CD4-positive, alpha-beta T cell (primary cell): Measurements from ENCODE around the gene MYBPHL. TPM values are rescaled to one million over a fixed set of nuclear protein-coding genes. Genes with fewer than 3 reads are reported as not detected.

Experiments
- ATAC-seq: fragments of 200-7000 bp; cut with Tn5 transposase; one replicate; pipeline ENCODE4 v1.10.0; 2022; ENCODE audit warnings: mild to moderate bottlenecking; ENCODE audit not compliant: poor library complexity
- CTCF ChIA-PET: fragments of 350-600 bp; sonication (Branson Sonifier 250); formaldehyde crosslinking; loops from one replicate; lab custom pipeline; 2021; ENCODE audit warnings: antibody characterized with exemption, inconsistent platforms; lab: Charles Lee
- POLR2A ChIA-PET: fragments of 350-600 bp; sonication (Branson Sonifier 250); formaldehyde crosslinking; loops from one replicate; lab custom pipeline; 2021; ENCODE audit warnings: antibody characterized with exemption, inconsistent platforms; lab: Charles Lee
- DNase-seq, 14 experiments: peaks; one replicate each; pipeline ENCODE4 v3.0.0-alpha.2; 2013 to 2020; ENCODE audit warnings: mixed read lengths in 2 of 14
- H3K27ac ChIP-seq, 2 donors: one replicate each; pipeline versions ENCODE4 v1.5.1 to v1.7.0; 2013; ENCODE audit warnings: low read length in 2 of 2, low read depth in 1 of 2, mild to moderate bottlenecking in 1 of 2
- H3K27me3 ChIP-seq, 2 experiments: 1 replicate in 1 of 2; 2 replicates in 1 of 2; pipeline versions ENCODE4 v1.6.1 to v1.7.0; 2013; ENCODE audit warnings: low read length in 2 of 2, control low read depth in 1 of 2, mild to moderate bottlenecking in 1 of 2, moderate library complexity in 1 of 2; ENCODE audit not compliant: insufficient read depth in 2 of 2, control insufficient read depth in 1 of 2
- H3K36me3 ChIP-seq: one replicate; pipeline ENCODE4 v1.6.1; 2013; ENCODE audit warnings: low read length, control low read depth; ENCODE audit not compliant: insufficient read depth
- H3K4me1 ChIP-seq: one replicate; pipeline ENCODE4 v1.6.1; 2013; ENCODE audit warnings: low read length, control low read depth; ENCODE audit not compliant: insufficient read depth
- H3K4me3 ChIP-seq: one replicate; pipeline ENCODE4 v1.5.1; 2013; ENCODE audit warnings: mild to moderate bottlenecking, low read length, moderate library complexity
- H3K9me3 ChIP-seq, 2 experiments: 1 replicate in 1 of 2; 2 replicates in 1 of 2; pipeline versions ENCODE4 v1.6.1 to v1.7.0; 2013; ENCODE audit warnings: low read length in 2 of 2, mild to moderate bottlenecking in 2 of 2, control low read depth in 1 of 2, moderate library complexity in 1 of 2; ENCODE audit not compliant: control insufficient read depth in 1 of 2, insufficient read depth in 1 of 2
- H3K27ac Mint-ChIP-seq: one replicate; pipeline ENCODE4 v1.8.0; 2020; ENCODE audit warnings: mixed read lengths
- H3K27me3 Mint-ChIP-seq: one replicate; pipeline ENCODE4 v1.8.0; 2021; ENCODE audit warnings: mixed read lengths
- H3K36me3 Mint-ChIP-seq: one replicate; pipeline ENCODE4 v1.8.0; 2021; ENCODE audit warnings: low read depth, mixed read lengths
- H3K4me1 Mint-ChIP-seq: one replicate; pipeline ENCODE4 v1.8.0; 2021; ENCODE audit warnings: low read depth, mixed read lengths
- H3K4me3 Mint-ChIP-seq: one replicate; pipeline ENCODE4 v1.8.0; 2020; ENCODE audit warnings: mild to moderate bottlenecking, mixed read lengths
- H3K9me3 Mint-ChIP-seq: one replicate; pipeline ENCODE4 v1.8.0; 2020; ENCODE audit warnings: mixed read lengths
- CTCF ChIP-seq: fragments of 200-600 bp; IDR thresholded peaks from one replicate; pipeline ENCODE4 v1.8.0; 2022; ENCODE audit warnings: antibody characterized with exemption, mild to moderate bottlenecking
- intact Hi-C, 2 experiments: fragments of 100-400 bp; cut with DNase I in 1 of 2; cut with micrococcal nuclease in 1 of 2; formaldehyde crosslinking; loops; one replicate each; pipeline versions ENCODE4 v1.15.1 to v1.9.0; 2023 to 2025; cut with DNase I, micrococcal nuclease
- total RNA-seq, 174 experiments: library from RNA in 2 of 174; stranded (reverse) in 2 of 174; gene quantifications; one replicate each; pipeline ENCODE4 v1.2.3 and lab custom pipeline; 2021 to 2026

The MYBPHL gene
- total RNA-seq, 2 experiments from 2014 or later, result not detected

- Histone ChIP-seq H3K9me3 (no peaks in the 10 kb centered on the region), H3K4me1 (peaks cover 6% of the 10 kb centered on the region), H3K27ac (no peak overlapping the region), H3K4me3 (no peak overlapping the region), H3K27me3 (no peaks in the 10 kb centered on the region), H3K36me3 (no peaks in the 10 kb centered on the region)
- CTCF ChIA-PET, result no interaction called here
- ATAC-seq, result no peak
- no peak for DNase-seq
- Mint-ChIP-seq H3K9me3 (no peaks in the 10 kb centered on the region), H3K4me1 (no peaks in the 10 kb centered on the region), H3K27me3 (no peaks in the 10 kb centered on the region), H3K27ac (no peak overlapping the region), H3K36me3 (no peaks in the 10 kb centered on the region), H3K4me3 (no peak overlapping the region)
- TF ChIP-seq CTCF, result no peak
- intact Hi-C loops, result no loop called here
- POLR2A ChIA-PET, result no interaction called here
These were observed 41.8 kb downstream of the MYBPHL start for GRCh38 chr1:109265016-109265415.

- no peaks in the 10 kb centered on the region for H3K36me3 Mint-ChIP-seq
- no peak overlapping the region for H3K4me3 Mint-ChIP-seq
- ChIA-PET CTCF (interaction anchor here (0.6 to 1.2 kb wide), 4 partner anchors 13 to 269 kb away, joined by 3 to 4 read pairs (median 3); partner anchors contain the start of gene SORT1), POLR2A (interaction anchor here (0.5 kb wide), 1 partner anchor 132 kb away, joined by 3 read pairs; no protein-coding TSS in a partner anchor)
- Histone ChIP-seq H3K36me3 (no peaks in the 10 kb centered on the region), H3K4me3 (no peak overlapping the region), H3K27me3 (no peaks in the 10 kb centered on the region), H3K27ac (no peak overlapping the region), H3K9me3 (no peaks in the 10 kb centered on the region), H3K4me1 (peaks cover 6% of the 10 kb centered on the region)
- ATAC-seq, result no peak
- H3K9me3 Mint-ChIP-seq, result no peaks in the 10 kb centered on the region
- no peak overlapping the region for H3K27ac Mint-ChIP-seq
- no peaks in the 10 kb centered on the region for H3K4me1 Mint-ChIP-seq
- H3K27me3 Mint-ChIP-seq, result no peaks in the 10 kb centered on the region
- intact Hi-C loops, result loop anchor here in 1 of 2 experiments (5.0 kb wide), 1 partner anchor 228 kb away; the partner anchor contains the start of gene CYB561D1
- TF ChIP-seq CTCF, result no peak
- DNase-seq, result no peak
These were observed 42.4 kb downstream of the MYBPHL start for GRCh38 chr1:109264379-109264755.

- intact Hi-C loops, result loop anchor here (1.0 to 5.0 kb wide), 5 partner anchors 136 to 270 kb away; partner anchors contain the start of gene CYB561D1 (in 1 of the 2)
- DNase-seq (peak; percentile 62 to 87 (median 71)), ATAC-seq (peak; percentile 97)
- peak; percentile 83 for TF ChIP-seq CTCF
- H3K4me3 ChIP-seq, result no peak overlapping the region
- H3K9me3 ChIP-seq, result no peaks in the 10 kb centered on the region
- H3K27ac Mint-ChIP-seq, result no peak overlapping the region
- H3K36me3 ChIP-seq, result no peaks in the 10 kb centered on the region
- H3K27me3 Mint-ChIP-seq, result no peaks in the 10 kb centered on the region
- H3K4me3 Mint-ChIP-seq, result no peak overlapping the region
- ChIA-PET CTCF (interaction anchor here (0.6 to 1.2 kb wide), 4 partner anchors 13 to 269 kb away, joined by 3 to 4 read pairs (median 3); partner anchors contain the start of gene SORT1), POLR2A (interaction anchor here (0.5 kb wide), 1 partner anchor 132 kb away, joined by 3 read pairs; no protein-coding TSS in a partner anchor)
- H3K27me3 ChIP-seq, result no peaks in the 10 kb centered on the region
- H3K27ac ChIP-seq, result no peak overlapping the region
- peaks cover 6% of the 10 kb centered on the region for H3K4me1 ChIP-seq
- no peaks in the 10 kb centered on the region for H3K36me3 Mint-ChIP-seq
- no peaks in the 10 kb centered on the region for H3K4me1 Mint-ChIP-seq
- no peaks in the 10 kb centered on the region for H3K9me3 Mint-ChIP-seq
These were observed 43.0 kb downstream of the MYBPHL start for GRCh38 chr1:109263597-109264378.
